Vagina (tissue), 2 donors: ENCODE measurements around the gene BLM.

Source experiments
- CTCF ChIP-seq, 3 experiments: fragments of 450-650 bp in 2 of 3; fragments of 200-600 bp in 1 of 3; sonication (generic) in 1 of 3; IDR thresholded peaks; one replicate each; pipeline ENCODE4 v1.5.1; 2017 to 2019; ENCODE audit warnings: antibody characterized with exemption in 3 of 3, mild to moderate bottlenecking in 2 of 3, moderate library complexity in 2 of 3
- POLR2AphosphoS5 ChIP-seq, 2 donors: sonication (generic); formaldehyde crosslinking; IDR thresholded peaks; one replicate each; pipeline ENCODE4 v1.9.0; 2017; ENCODE audit warnings: antibody characterized with exemption in 2 of 2, mild to moderate bottlenecking in 2 of 2, low read depth in 1 of 2; ENCODE audit not compliant: insufficient read depth in 1 of 2

- TF ChIP-seq CTCF (IDR thresholded peaks at IDR 0.05), result no peak
- no peak for TF ChIP-seq POLR2AphosphoS5 (IDR thresholded peaks at IDR 0.05; ENCODE audit: insufficient read depth in 1 of 2, low read depth in 1 of 2)
These were observed 18.8 kb downstream of the BLM start for GRCh38 chr15:90735923-90736322.
